Neural cell (in vitro differentiated cells): ENCODE results near the gene DDC.

Experiments
- POLR2AphosphoS5 ChIP-seq: IDR thresholded peaks from 2 replicates; pipeline ENCODE4 v1.6.1; 2012
- RAD21 ChIP-seq: fragments of 450-650 bp; conservative IDR thresholded peaks from 2 replicates; pipeline ENCODE4 v1.6.1; 2014; ENCODE audit warnings: antibody characterized with exemption, mild to moderate bottlenecking, moderate library complexity
- TAF1 ChIP-seq: IDR thresholded peaks from 2 replicates; pipeline ENCODE4 v1.6.1; 2012; ENCODE audit warnings: low read depth
- TF ChIP-seq, protein P1 (sequence below): fragments of 450-650 bp; IDR thresholded peaks from 2 replicates; pipeline ENCODE4 v1.5.1; 2014; ENCODE audit warnings: antibody characterized with exemption, mild to moderate bottlenecking, moderate library complexity; ENCODE audit not compliant: poor library complexity, severe bottlenecking

DNA sequence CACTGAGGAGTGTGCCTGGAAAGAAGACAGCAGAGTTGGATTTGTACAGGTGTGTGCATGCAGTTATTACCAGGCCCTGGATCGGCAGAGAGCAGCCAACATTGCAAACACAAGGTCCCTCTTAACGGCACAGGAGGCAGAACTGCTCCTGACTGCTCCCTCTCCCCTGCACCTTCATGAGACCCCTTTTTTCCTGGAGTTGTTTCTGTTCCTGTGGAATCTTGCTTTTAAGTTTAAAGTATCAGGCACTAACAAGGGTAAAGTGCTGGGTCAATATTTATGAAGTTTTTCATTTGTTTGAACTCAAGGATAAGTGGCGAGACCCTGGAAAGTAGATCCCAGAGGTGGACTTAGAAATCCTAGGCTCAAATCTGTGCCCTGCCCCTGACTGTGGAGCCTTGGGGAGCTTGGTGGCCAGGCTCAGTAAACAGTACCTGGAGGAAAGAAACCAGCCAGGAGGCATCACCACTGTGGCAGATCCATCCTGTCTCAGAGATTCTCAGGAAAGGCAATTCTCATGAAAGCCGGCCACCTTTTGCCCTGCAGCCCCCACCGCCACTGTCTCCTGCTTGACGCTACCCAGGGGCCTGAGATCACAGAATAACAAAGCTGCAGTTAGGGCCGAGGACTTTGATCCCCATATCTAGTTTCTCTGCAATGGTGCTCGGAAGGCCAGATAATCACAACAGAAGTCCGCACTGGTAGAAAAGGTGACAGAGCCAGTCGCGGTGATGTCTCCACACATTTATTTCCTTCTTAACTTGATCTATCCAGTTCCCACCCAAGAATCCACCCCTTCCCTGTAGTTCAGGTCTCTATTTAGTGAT lies 36.7 kb downstream of the DDC start:
- TF ChIP-seq, protein P1, sequence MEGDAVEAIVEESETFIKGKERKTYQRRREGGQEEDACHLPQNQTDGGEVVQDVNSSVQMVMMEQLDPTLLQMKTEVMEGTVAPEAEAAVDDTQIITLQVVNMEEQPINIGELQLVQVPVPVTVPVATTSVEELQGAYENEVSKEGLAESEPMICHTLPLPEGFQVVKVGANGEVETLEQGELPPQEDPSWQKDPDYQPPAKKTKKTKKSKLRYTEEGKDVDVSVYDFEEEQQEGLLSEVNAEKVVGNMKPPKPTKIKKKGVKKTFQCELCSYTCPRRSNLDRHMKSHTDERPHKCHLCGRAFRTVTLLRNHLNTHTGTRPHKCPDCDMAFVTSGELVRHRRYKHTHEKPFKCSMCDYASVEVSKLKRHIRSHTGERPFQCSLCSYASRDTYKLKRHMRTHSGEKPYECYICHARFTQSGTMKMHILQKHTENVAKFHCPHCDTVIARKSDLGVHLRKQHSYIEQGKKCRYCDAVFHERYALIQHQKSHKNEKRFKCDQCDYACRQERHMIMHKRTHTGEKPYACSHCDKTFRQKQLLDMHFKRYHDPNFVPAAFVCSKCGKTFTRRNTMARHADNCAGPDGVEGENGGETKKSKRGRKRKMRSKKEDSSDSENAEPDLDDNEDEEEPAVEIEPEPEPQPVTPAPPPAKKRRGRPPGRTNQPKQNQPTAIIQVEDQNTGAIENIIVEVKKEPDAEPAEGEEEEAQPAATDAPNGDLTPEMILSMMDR = no peak
- TF ChIP-seq POLR2AphosphoS5 (no peak), TAF1 (no peak), RAD21 (no peak)
